HG02852 (cell line): Measurements from ENCODE around the gene ITPRID1.
"Not testable (repeated sequence)": the region's sequence is repeated elsewhere in the genome, so short reads cannot be mapped to it uniquely, and the experiment has no call there.

Experiments
- ATAC-seq: cut with Tn5 transposase; IDR thresholded peaks from one replicate; pipeline ENCODE4 v1.9.1; 2021; ENCODE audit warnings: mild to moderate bottlenecking, moderate library complexity; ENCODE audit not compliant: unreplicated experiment

Gene ITPRID1

GRCh38 chr7:31516680-31517502 is 3.0 kb downstream of the ITPRID1 start:
- no peak for ATAC-seq

- no peak for ATAC-seq
These were observed 3.6 kb downstream of the ITPRID1 start for GRCh38 chr7:31517513-31517912.

GRCh38 chr7:31518766-31519165 is 4.9 kb downstream of the ITPRID1 start:
- ATAC-seq: no peak

GRCh38 chr7:31521336-31522010 is 7.6 kb downstream of the ITPRID1 start:
- no peak for ATAC-seq

- no peak for ATAC-seq
These were observed 13.0 kb downstream of the ITPRID1 start for GRCh38 chr7:31526864-31527263.

- no peak for ATAC-seq
These were observed 15.2 kb downstream of the ITPRID1 start for GRCh38 chr7:31529103-31529502.

GRCh38 chr7:31540651-31541185 is 26.8 kb downstream of the ITPRID1 start:
- ATAC-seq: not testable (repeated sequence)

- no peak for ATAC-seq
These were observed 31.7 kb downstream of the ITPRID1 start for GRCh38 chr7:31545549-31545948.

- ATAC-seq: no peak
These were observed 35.7 kb downstream of the ITPRID1 start for GRCh38 chr7:31549611-31550010.

GRCh38 chr7:31550432-31550831 is 36.5 kb downstream of the ITPRID1 start:
- no peak for ATAC-seq

- ATAC-seq: no peak
These were observed 39.8 kb downstream of the ITPRID1 start for GRCh38 chr7:31553661-31554081.

GRCh38 chr7:31562002-31562401 is 48.1 kb downstream of the ITPRID1 start:
- ATAC-seq: no peak

- ATAC-seq: no peak
These were observed 49.6 kb downstream of the ITPRID1 start for GRCh38 chr7:31563522-31563921.

- ATAC-seq: no peak
These were observed 50.1 kb downstream of the ITPRID1 start for GRCh38 chr7:31563951-31564350.

- ATAC-seq: no peak
These were observed 50.8 kb downstream of the ITPRID1 start for GRCh38 chr7:31564661-31565060.

- ATAC-seq: no peak
These were observed 55.6 kb downstream of the ITPRID1 start for GRCh38 chr7:31569528-31569927.

GRCh38 chr7:31583526-31583925 is 69.6 kb downstream of the ITPRID1 start:
- no peak for ATAC-seq

- no peak for ATAC-seq
These were observed 70.1 kb downstream of the ITPRID1 start for GRCh38 chr7:31583942-31584341.

- no peak for ATAC-seq
These were observed 81.5 kb downstream of the ITPRID1 start for GRCh38 chr7:31595390-31595789.

GRCh38 chr7:31602041-31602625 is 88.2 kb downstream of the ITPRID1 start:
- ATAC-seq: no peak

- no peak for ATAC-seq
These were observed 89.2 kb downstream of the ITPRID1 start for GRCh38 chr7:31603046-31603445.

GRCh38 chr7:31613604-31614003 is 99.7 kb downstream of the ITPRID1 start:
- ATAC-seq: no peak
